Keratinocyte (primary cell): ENCODE results near the gene CD34. TPM values are rescaled to one million over a fixed set of nuclear protein-coding genes. Genes with fewer than 3 reads are reported as not detected.
"Not testable (repeated sequence)": the region's sequence is repeated elsewhere in the genome, so short reads cannot be mapped to it uniquely, and the experiment has no call there.

Experiments
- DNase-seq: peaks from one replicate; pipeline ENCODE4 v3.0.0-alpha.2; 2011; ENCODE audit warnings: low read depth, missing footprints, low spot score
- FAIRE-seq: peaks from 2 replicates; lab custom pipeline; 2011; peaks lifted over from hg19 to GRCh38; lab: Jason Lieb, UNC
- H2AFZ ChIP-seq: 2 replicates; pipeline ENCODE4 v1.6.0; 2012; ENCODE audit warnings: low read length, control low read depth, inconsistent platforms; ENCODE audit not compliant: control insufficient read depth
- H3K27ac ChIP-seq: 2 replicates; pipeline ENCODE4 v1.5.1; 2011; ENCODE audit warnings: low read length; ENCODE audit not compliant: control insufficient read depth, insufficient read depth
- H3K27me3 ChIP-seq: 3 replicates; pipeline ENCODE4 v1.6.0; 2011; ENCODE audit warnings: low read length; ENCODE audit not compliant: control insufficient read depth, insufficient read depth; ENCODE audit errors: extremely low read depth
- H3K36me3 ChIP-seq, 2 experiments: 2 replicates in 1 of 2; 3 replicates in 1 of 2; pipeline ENCODE4 v1.5.1; 2011; ENCODE audit warnings: low read length in 2 of 2, mild to moderate bottlenecking in 1 of 2; ENCODE audit not compliant: control insufficient read depth in 2 of 2, insufficient read depth in 2 of 2; ENCODE audit errors: extremely low read depth in 1 of 2
- H3K4me1 ChIP-seq: 3 replicates; pipeline ENCODE4 v1.5.1; 2011; ENCODE audit warnings: low read length; ENCODE audit not compliant: control insufficient read depth, insufficient read depth; ENCODE audit errors: extremely low read depth
- H3K4me2 ChIP-seq: 3 replicates; pipeline ENCODE4 v1.6.0; 2011; ENCODE audit warnings: low read depth, low read length; ENCODE audit not compliant: control insufficient read depth, insufficient read depth; ENCODE audit errors: extremely low read depth
- H3K4me3 ChIP-seq, 3 experiments: fragments of 200-600 bp in 1 of 3; sonication (generic) in 1 of 3; 2 replicates in 2 of 3; 3 replicates in 1 of 3; pipeline ENCODE4 v1.5.1; 2011 to 2016; ENCODE audit warnings: low read length in 3 of 3, mild to moderate bottlenecking in 3 of 3, control low read depth in 2 of 3, inconsistent platforms in 1 of 3, low read depth in 1 of 3, mixed read lengths in 1 of 3, mixed run types in 1 of 3, moderate library complexity in 1 of 3; ENCODE audit not compliant: control insufficient read depth in 2 of 3, insufficient read depth in 2 of 3; ENCODE audit errors: extremely low read depth in 1 of 3
- H3K79me2 ChIP-seq: 2 replicates; pipeline ENCODE4 v1.6.0; 2012; ENCODE audit warnings: low read length; ENCODE audit not compliant: control insufficient read depth, insufficient read depth
- H3K9ac ChIP-seq: 3 replicates; pipeline ENCODE4 v1.6.0; 2011; ENCODE audit warnings: low read length; ENCODE audit not compliant: control insufficient read depth, insufficient read depth; ENCODE audit errors: extremely low read depth
- H3K9me1 ChIP-seq: 3 replicates; pipeline ENCODE4 v1.6.0; 2011; ENCODE audit warnings: low read length; ENCODE audit not compliant: control insufficient read depth, insufficient read depth; ENCODE audit errors: extremely low read depth
- H3K9me3 ChIP-seq: 2 replicates; pipeline ENCODE4 v1.5.1; 2012; ENCODE audit warnings: low read depth, low read length; ENCODE audit not compliant: control insufficient read depth
- H4K20me1 ChIP-seq: 3 replicates; pipeline ENCODE4 v1.6.0; 2011; ENCODE audit warnings: low read length; ENCODE audit not compliant: control insufficient read depth, insufficient read depth; ENCODE audit errors: extremely low read depth
- EZH2 ChIP-seq: IDR thresholded peaks from one replicate; pipeline ENCODE4 v1.6.1; 2012; ENCODE audit warnings: inconsistent platforms, mild to moderate bottlenecking, low read length, moderate library complexity
- dilution Hi-C: fragments of 300-500 bp; cut with MboI; formaldehyde crosslinking; loops from one replicate; pipeline ENCODE4 v1.7.0; 2020; ENCODE audit warnings: low sequenced_read_pairs; ENCODE audit not compliant: extremely low pct_ligation_motif_present
- polyA plus RNA-seq, 5 experiments: library from polyadenylated mRNA; depleted of rRNA in 3 of 5; stranded (reverse) in 3 of 5; stranded (forward) in 1 of 5; unstranded in 1 of 5; fragments of >200 nt; gene quantifications; 1 replicate in 1 of 5; 2 replicates in 3 of 5; 3 replicates in 1 of 5; pipeline versions ENCODE4 v1.2.1 to v1.2.3, GENCODE V29; 2011 to 2012; ENCODE audit warnings: missing spikeins in 2 of 5, low read depth in 1 of 5, low replicate concordance in 1 of 5
- TF ChIP-seq, protein P1 (sequence below), 3 experiments: IDR thresholded peaks in 1 of 3; conservative IDR thresholded peaks in 1 of 3; optimal IDR thresholded peaks in 1 of 3; 2 replicates in 2 of 3; 3 replicates in 1 of 3; pipeline versions ENCODE3 to v1.5.1; 2011; ENCODE audit warnings: low read length in 3 of 3, mild to moderate bottlenecking in 3 of 3, moderate library complexity in 2 of 3, control low read depth in 1 of 3, inconsistent platforms in 1 of 3; ENCODE audit not compliant: insufficient read depth in 2 of 3; ENCODE audit errors: extremely low read depth in 1 of 3

Gene CD34
- polyA plus RNA-seq, 1 donor (not counting 4 experiments of a cell fraction or from before 2014, with no cell fraction given) = 0.03 TPM

DNA sequence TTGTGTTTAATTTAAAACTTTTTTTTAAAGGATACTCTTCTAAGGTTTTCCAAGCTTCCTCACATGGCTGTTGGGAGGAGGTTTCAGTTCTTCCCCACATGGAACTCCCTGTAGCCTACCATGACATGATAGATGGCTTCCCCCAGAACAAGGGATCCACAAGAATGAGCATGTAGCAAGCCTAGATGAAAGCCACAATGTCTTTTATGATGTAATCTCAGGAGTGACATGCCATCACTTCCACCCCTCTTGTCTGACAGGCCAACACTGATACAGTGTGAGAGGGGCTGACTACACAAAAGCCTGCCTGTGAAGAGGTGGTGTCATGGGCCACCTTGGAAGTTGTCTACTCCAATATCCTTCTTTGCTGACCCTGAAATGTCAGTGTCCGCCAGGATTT, 32.0 kb downstream of the CD34 start:
- Histone ChIP-seq H3K27me3 (no peaks in the 10 kb centered on the region), H3K9ac (no peak overlapping the region), H3K27ac (no peak overlapping the region), H4K20me1 (no peaks in the 10 kb centered on the region), H3K4me1 (no peaks in the 10 kb centered on the region), H3K79me2 (no peaks in the 10 kb centered on the region), H2AFZ (no peak overlapping the region), H3K36me3 (no peaks in the 10 kb centered on the region), H3K9me3 (no peaks in the 10 kb centered on the region), H3K4me3 (no peak overlapping the region), H3K9me1 (no peaks in the 10 kb centered on the region), H3K4me2 (no peak overlapping the region)
- TF ChIP-seq, protein P1, sequence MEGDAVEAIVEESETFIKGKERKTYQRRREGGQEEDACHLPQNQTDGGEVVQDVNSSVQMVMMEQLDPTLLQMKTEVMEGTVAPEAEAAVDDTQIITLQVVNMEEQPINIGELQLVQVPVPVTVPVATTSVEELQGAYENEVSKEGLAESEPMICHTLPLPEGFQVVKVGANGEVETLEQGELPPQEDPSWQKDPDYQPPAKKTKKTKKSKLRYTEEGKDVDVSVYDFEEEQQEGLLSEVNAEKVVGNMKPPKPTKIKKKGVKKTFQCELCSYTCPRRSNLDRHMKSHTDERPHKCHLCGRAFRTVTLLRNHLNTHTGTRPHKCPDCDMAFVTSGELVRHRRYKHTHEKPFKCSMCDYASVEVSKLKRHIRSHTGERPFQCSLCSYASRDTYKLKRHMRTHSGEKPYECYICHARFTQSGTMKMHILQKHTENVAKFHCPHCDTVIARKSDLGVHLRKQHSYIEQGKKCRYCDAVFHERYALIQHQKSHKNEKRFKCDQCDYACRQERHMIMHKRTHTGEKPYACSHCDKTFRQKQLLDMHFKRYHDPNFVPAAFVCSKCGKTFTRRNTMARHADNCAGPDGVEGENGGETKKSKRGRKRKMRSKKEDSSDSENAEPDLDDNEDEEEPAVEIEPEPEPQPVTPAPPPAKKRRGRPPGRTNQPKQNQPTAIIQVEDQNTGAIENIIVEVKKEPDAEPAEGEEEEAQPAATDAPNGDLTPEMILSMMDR (optimal IDR thresholded peaks at IDR 0.05 in 1 of 3, IDR thresholded peaks at IDR 0.05 in 1 of 3, conservative IDR thresholded peaks at IDR 0.05 in 1 of 3; ENCODE audit: extremely low read depth in 1 of 3, insufficient read depth in 2 of 3, low read length in 3 of 3) = no peak
- no peak for TF ChIP-seq EZH2
- FAIRE-seq (no peak), DNase-seq (no peak)
- dilution Hi-C loops = no loop called here

DNA sequence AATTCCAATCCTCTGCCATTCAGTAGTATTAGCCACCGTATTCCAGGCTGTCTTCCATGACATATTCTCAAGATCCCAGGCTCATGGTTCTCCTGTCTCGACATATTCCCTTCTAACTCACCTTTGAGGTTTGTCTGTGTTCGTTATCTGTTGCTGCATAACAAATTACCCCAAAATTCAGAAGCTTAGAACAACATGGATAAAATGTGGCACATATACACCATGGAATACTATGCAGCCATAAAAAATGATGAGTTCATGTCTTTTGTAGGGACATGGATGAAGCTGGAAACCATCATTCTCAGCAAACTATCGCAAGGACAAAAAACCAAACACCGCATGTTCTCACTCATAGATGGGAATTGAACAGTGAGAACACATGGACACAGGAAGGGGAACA, 33.0 kb downstream of the CD34 start:
- H3K79me2 ChIP-seq, H3K4me1 ChIP-seq, H3K4me3 ChIP-seq, H4K20me1 ChIP-seq, H3K4me2 ChIP-seq, DNase-seq, H3K36me3 ChIP-seq, H2AFZ ChIP-seq, FAIRE-seq, H3K9me3 ChIP-seq, H3K9ac ChIP-seq, H3K9me1 ChIP-seq, dilution Hi-C loops, H3K27ac ChIP-seq, H3K27me3 ChIP-seq: not testable (repeated sequence)

DNA sequence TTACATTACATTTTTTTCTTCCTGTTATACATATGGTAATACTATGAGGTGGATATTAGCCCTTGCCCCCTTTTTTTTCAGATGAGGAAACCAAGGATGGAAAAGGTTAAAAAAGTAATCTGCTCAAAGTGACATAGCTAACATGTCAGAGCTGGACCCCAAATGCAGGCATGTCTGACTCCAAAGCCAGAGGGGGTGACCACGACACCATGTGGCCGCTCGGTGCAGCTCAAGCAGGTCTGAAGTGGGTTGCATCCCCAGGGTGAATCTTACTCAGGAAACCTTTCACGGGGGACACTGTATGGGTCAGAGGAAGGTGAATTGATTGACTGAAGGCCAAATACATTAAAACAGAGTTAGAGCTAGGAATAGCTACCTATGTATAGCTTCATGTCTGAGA, 34.8 kb downstream of the CD34 start:
- H3K9ac ChIP-seq = no peak overlapping the region
- no peak overlapping the region for H2AFZ ChIP-seq
- H3K9me3 ChIP-seq = no peaks in the 10 kb centered on the region
- dilution Hi-C loops = no loop called here
- no peaks in the 10 kb centered on the region for H3K9me1 ChIP-seq
- H3K4me1 ChIP-seq = peaks cover 10% of the 10 kb centered on the region
- no peaks in the 10 kb centered on the region for H3K79me2 ChIP-seq
- DNase-seq (no peak), FAIRE-seq (no peak)
- no peaks in the 10 kb centered on the region for H4K20me1 ChIP-seq
- TF ChIP-seq EZH2 = no peak
- TF ChIP-seq, protein P1 (optimal IDR thresholded peaks at IDR 0.05 in 1 of 3, IDR thresholded peaks at IDR 0.05 in 1 of 3, conservative IDR thresholded peaks at IDR 0.05 in 1 of 3; ENCODE audit: extremely low read depth in 1 of 3, insufficient read depth in 2 of 3, low read length in 3 of 3) = peak in 1 of 3 experiments; percentile 29
- no peak overlapping the region for H3K4me3 ChIP-seq
- H3K36me3 ChIP-seq = no peaks in the 10 kb centered on the region
- no peak overlapping the region for H3K4me2 ChIP-seq
- H3K27me3 ChIP-seq = no peaks in the 10 kb centered on the region
- H3K27ac ChIP-seq = no peak overlapping the region
